Aorta (tissue), 5 donors: ENCODE data around the gene ASCC3. TPM values are rescaled to one million over a fixed set of nuclear protein-coding genes. Genes with fewer than 3 reads are reported as not detected.
A peak's percentile ranks its signal among the peaks of the same experiment; 100 is the strongest.
"Not testable (repeated sequence)": the region's sequence is repeated elsewhere in the genome, so short reads cannot be mapped to it uniquely, and the experiment has no call there.

Source experiments
- ATAC-seq: fragments of 200-7000 bp; cut with Tn5 transposase; one replicate; pipeline ENCODE4 v1.9.1; 2022; ENCODE audit warnings: moderate library complexity; ENCODE audit not compliant: low FRiP score
- DNase-seq, 2 donors: peaks; one replicate each; pipeline ENCODE4 v3.0.0-alpha.2; 2020
- H3K27ac ChIP-seq, 2 donors: one replicate each; pipeline ENCODE4 v1.5.1; 2013; ENCODE audit warnings: low read length in 2 of 2, mild to moderate bottlenecking in 2 of 2, moderate library complexity in 2 of 2, control low read depth in 1 of 2, inconsistent platforms in 1 of 2, low read depth in 1 of 2
- H3K27me3 ChIP-seq, 2 donors: one replicate each; pipeline ENCODE4 v1.6.1; 2013; ENCODE audit warnings: control low read depth in 1 of 2, low read length in 1 of 2, mild to moderate bottlenecking in 1 of 2, moderate library complexity in 1 of 2; ENCODE audit not compliant: insufficient read depth in 2 of 2, control insufficient read depth in 1 of 2
- H3K36me3 ChIP-seq, 2 donors: one replicate each; pipeline ENCODE4 v1.6.1; 2013; ENCODE audit warnings: control low read depth in 1 of 2, low read length in 1 of 2, mild to moderate bottlenecking in 1 of 2; ENCODE audit not compliant: insufficient read depth in 2 of 2, control insufficient read depth in 1 of 2
- H3K4me1 ChIP-seq, 2 donors: one replicate each; pipeline ENCODE4 v1.6.1; 2013; ENCODE audit warnings: low read length in 2 of 2, control low read depth in 1 of 2, mild to moderate bottlenecking in 1 of 2, moderate library complexity in 1 of 2; ENCODE audit not compliant: insufficient read depth in 2 of 2, control insufficient read depth in 1 of 2
- H3K4me3 ChIP-seq, 2 donors: one replicate each; pipeline ENCODE4 v1.5.1; 2013; ENCODE audit warnings: low read length in 2 of 2, control low read depth in 1 of 2, mild to moderate bottlenecking in 1 of 2
- H3K9me3 ChIP-seq: one replicate; pipeline ENCODE4 v1.6.1; 2013; ENCODE audit warnings: mild to moderate bottlenecking, low read length; ENCODE audit not compliant: control insufficient read depth
- WGBS, 2 donors: extraction: QIAGEN DNeasy Blood & Tissue Kit; methylation state at CpG; one replicate each; pipeline ENCODE4 v1.1.7; 2013; 5-methylcytosine and 5-hydroxymethylcytosine counted together
- intact Hi-C, 2 donors: fragments of 100-400 bp; cut with DNase I; formaldehyde crosslinking; loops; one replicate each; pipeline versions ENCODE4 v1.14.2 to v1.15.0; 2022
- polyA plus RNA-seq, 2 donors: library from polyadenylated mRNA; stranded (reverse); fragments of 200-250 nt; gene quantifications; one replicate each; pipeline ENCODE4 v1.2.3, GENCODE V29; 2013
- total RNA-seq, 2 donors: library from RNA; stranded (reverse); fragmentation: NEBNext Ultra II Directional; extraction: Animal tissue kit (Norgen Biotek cat#: 25700); gene quantifications; one replicate each; pipeline ENCODE4 v1.2.1, GENCODE V29; 2021
- donor health status: healthy with polysubstance abuse.
- donor health status: Bipolar disorder and iron deficiency.
- donor health status: DM: no; HTN: no; CAD: no.
- donor health status: DM: no; HTN: no; CAD: no.
- donor health status: DM: yes; HTN: yes; CAD: no.

ASCC3 gene
- total and polyA plus RNA-seq, 4 donors, result 3.5 to 46.9 (median 26.8) TPM

DNA sequence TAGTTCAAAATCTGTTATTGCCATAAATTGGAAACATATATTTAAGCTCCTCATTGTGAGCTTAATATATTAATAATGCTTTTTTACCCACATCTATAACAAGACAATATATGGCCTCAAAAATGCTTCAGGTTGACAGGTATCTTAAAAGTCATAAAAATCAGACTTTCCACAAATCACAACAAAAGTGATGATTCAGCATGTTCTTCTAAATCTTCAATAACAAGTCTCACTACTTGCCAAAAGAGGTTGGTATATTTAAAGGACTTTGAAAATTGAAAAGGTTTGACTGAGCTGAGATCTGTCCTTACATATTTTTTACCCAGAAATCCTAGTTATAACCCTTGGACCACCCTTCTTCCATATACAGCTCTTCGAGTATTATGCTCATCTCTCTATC, 41.7 kb downstream of the ASCC3 start:
- H3K4me3 ChIP-seq, result no peak overlapping the region
- no peaks in the 10 kb centered on the region for H3K9me3 ChIP-seq
- WGBS, 2 donors, result 96 to 100% methylated on average over 1 of the region's 1 CpG
- no peaks in the 10 kb centered on the region for H3K4me1 ChIP-seq
- H3K27ac ChIP-seq, result no peak overlapping the region
- H3K36me3 ChIP-seq, result no peaks in the 10 kb centered on the region
- no peaks in the 10 kb centered on the region for H3K27me3 ChIP-seq
- intact Hi-C loops, result no loop called here
- ATAC-seq (no peak), DNase-seq (no peak)

DNA sequence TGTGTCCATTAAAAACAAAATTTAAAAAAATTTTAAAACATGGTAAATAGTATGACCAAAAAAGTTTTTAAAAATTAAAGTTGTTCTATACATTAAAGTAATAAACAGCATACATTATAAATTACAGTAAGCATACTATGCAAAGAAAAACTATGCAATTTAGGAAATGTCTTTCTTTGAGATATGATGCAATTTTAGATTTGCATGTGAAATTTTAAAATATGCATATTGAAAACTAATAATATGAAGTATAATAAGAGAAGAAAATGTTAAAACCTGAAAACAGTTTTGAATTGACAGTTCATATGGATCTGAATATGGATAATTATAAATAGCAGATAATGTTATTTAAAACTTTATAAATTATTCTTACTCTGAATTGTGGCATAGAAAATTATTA, 43.1 kb downstream of the ASCC3 start:
- no peaks in the 10 kb centered on the region for H3K27me3 ChIP-seq
- no peaks in the 10 kb centered on the region for H3K4me1 ChIP-seq
- H3K9me3 ChIP-seq, result no peaks in the 10 kb centered on the region
- no peaks in the 10 kb centered on the region for H3K36me3 ChIP-seq
- DNase-seq (no peak), ATAC-seq (no peak)
- no peak overlapping the region for H3K27ac ChIP-seq
- no peak overlapping the region for H3K4me3 ChIP-seq
- intact Hi-C loops, result no loop called here

- no peak for DNase-seq
- H3K9me3 ChIP-seq, result no peaks in the 10 kb centered on the region
- H3K4me3 ChIP-seq, result no peak overlapping the region
- no peaks in the 10 kb centered on the region for H3K4me1 ChIP-seq
- no peak for ATAC-seq
- no peak overlapping the region for H3K27ac ChIP-seq
- H3K36me3 ChIP-seq, result no peaks in the 10 kb centered on the region
- WGBS, 2 donors, result 97% methylated on average over 5 of the region's 5 CpGs
- intact Hi-C loops, result no loop called here
- H3K27me3 ChIP-seq, result no peaks in the 10 kb centered on the region
Measured at GRCh38 chr6:100833972-100834574, 47.1 kb downstream of the ASCC3 start.

DNA sequence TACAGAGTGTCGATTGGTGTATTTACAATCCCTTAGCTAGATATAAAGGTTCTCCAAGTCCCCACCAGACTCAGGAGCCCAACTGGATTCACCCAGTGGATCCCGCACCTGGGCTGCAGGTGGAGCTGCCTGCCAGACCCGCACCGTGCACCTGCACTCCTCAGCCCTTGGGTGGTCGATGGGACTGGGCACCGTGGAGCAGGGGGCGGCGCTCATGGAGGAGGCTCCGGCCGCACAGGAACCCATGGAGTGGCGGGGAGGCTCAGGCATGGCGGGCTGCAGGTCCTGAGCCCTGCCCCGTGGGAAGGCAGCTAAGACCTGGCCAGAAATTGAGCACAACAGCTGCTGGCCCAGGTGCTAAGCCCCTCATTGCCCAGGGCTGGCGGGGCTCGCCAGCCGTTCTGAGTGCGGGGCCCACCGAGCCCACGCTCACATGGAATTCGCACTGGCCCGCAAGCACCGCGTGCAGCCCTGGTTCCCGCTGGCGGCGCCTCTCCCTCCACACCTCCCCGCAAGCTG, 52.0 kb downstream of the ASCC3 start:
- H3K4me1 ChIP-seq, H3K9me3 ChIP-seq, intact Hi-C loops, H3K27me3 ChIP-seq, ATAC-seq, H3K27ac ChIP-seq, H3K36me3 ChIP-seq, H3K4me3 ChIP-seq: not testable (repeated sequence)
- WGBS, 2 donors, result 96 to 98% methylated on average over 27 of the region's 27 CpGs
- DNase-seq, result peak in 1 of 2 donors; percentile 66

- WGBS, 2 donors, result 76% methylated on average over 5 of the region's 5 CpGs
- H3K9me3 ChIP-seq, result no peaks in the 10 kb centered on the region
- intact Hi-C loops, result no loop called here
- DNase-seq, result no peak
- no peak overlapping the region for H3K27ac ChIP-seq
- H3K4me1 ChIP-seq, result no peaks in the 10 kb centered on the region
- H3K27me3 ChIP-seq, result no peaks in the 10 kb centered on the region
- H3K36me3 ChIP-seq, result no peaks in the 10 kb centered on the region
- no peak for ATAC-seq
- H3K4me3 ChIP-seq, result no peak overlapping the region
Measured at GRCh38 chr6:100823041-100823440, 58.1 kb downstream of the ASCC3 start.

DNA sequence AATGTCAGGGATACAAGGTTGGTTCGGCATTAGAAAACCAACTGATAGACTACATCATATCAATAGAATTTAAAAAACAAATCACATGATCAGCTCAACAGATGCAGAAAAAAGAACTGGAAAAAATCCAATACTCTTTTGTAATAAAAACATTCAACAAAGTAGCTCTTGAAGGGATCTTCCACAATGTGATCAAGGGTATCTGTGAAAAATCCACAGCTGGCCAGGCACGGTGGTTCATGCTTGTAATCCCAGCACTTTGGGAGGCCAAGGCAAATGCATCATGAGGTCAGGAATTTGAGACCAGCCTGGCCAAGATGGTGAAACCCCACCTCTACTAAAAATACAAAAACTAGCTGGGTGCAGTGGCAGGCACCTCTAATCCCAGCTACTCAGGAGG, 63.1 kb downstream of the ASCC3 start:
- ATAC-seq (no peak), DNase-seq (no peak)
- Histone ChIP-seq H3K36me3 (no peaks in the 10 kb centered on the region), H3K4me3 (no peak overlapping the region), H3K27me3 (no peaks in the 10 kb centered on the region), H3K27ac (no peak overlapping the region), H3K4me1 (no peaks in the 10 kb centered on the region), H3K9me3 (no peaks in the 10 kb centered on the region)
- WGBS, 2 donors, result 94 to 96% methylated on average over 2 of the region's 2 CpGs
- intact Hi-C loops, result no loop called here

GRCh38 chr6:100810015-100810414, 71.1 kb downstream of the ASCC3 start:
- Histone ChIP-seq H3K27me3 (no peaks in the 10 kb centered on the region), H3K36me3 (no peaks in the 10 kb centered on the region), H3K4me3 (no peak overlapping the region), H3K27ac (no peak overlapping the region), H3K9me3 (no peaks in the 10 kb centered on the region), H3K4me1 (no peaks in the 10 kb centered on the region)
- intact Hi-C loops, result no loop called here
- DNase-seq, result no peak
- ATAC-seq, result no peak
- WGBS, 2 donors, result 90 to 91% methylated on average over 2 of the region's 2 CpGs

GRCh38 chr6:100809346-100809745, 71.8 kb downstream of the ASCC3 start:
- Histone ChIP-seq H3K36me3 (no peaks in the 10 kb centered on the region), H3K27me3 (no peaks in the 10 kb centered on the region), H3K4me1 (no peaks in the 10 kb centered on the region), H3K9me3 (no peaks in the 10 kb centered on the region), H3K4me3 (no peak overlapping the region), H3K27ac (no peak overlapping the region)
- no peak for DNase-seq
- intact Hi-C loops, result no loop called here
- 96 to 98% methylated on average over 1 of the region's 1 CpG for WGBS, 2 donors
- no peak for ATAC-seq

- intact Hi-C loops, result no loop called here
Measured at GRCh38 chr6:100808638-100809275, 72.4 kb downstream of the ASCC3 start.

More at GRCh38 chr6:100808638-100809275, 72.4 kb downstream of the ASCC3 start:
- no peaks in the 10 kb centered on the region for H3K4me1 ChIP-seq
- no peak overlapping the region for H3K27ac ChIP-seq
- WGBS, 2 donors, result 76 to 77% methylated on average over 3 of the region's 3 CpGs
- no peaks in the 10 kb centered on the region for H3K36me3 ChIP-seq
- DNase-seq (no peak), ATAC-seq (no peak)
- H3K27me3 ChIP-seq, result no peaks in the 10 kb centered on the region
- no peaks in the 10 kb centered on the region for H3K9me3 ChIP-seq
- H3K4me3 ChIP-seq, result no peak overlapping the region
